ENCODE results near the gene A4GALT. TPM values are rescaled to one million over a fixed set of nuclear protein-coding genes. Genes with fewer than 3 reads are reported as not detected.
A peak's percentile ranks its signal among the peaks of the same experiment; 100 is the strongest.

Gene A4GALT
- polyA plus RNA-seq, result 10 to 100 TPM; 19.3 to 50.3 TPM

GRCh38 chr22:42720263-42721044 lies at the start of gene A4GALT:
TSS of gene A4GALT (minus strand) at chr22:42720870. CDS start at chr22:42693951, 26,919 bp downstream.
- 1% methylated on average over 53 to 104 of the region's 104 CpGs for WGBS, 2 donors
- Histone ChIP-seq H3K27ac (ENCODE audit: low read depth in 2 of 2, low read length in 1 of 2) (peak within 1 kb of the TSS; percentile 66 to 76), H3K4me1 (ENCODE audit: control insufficient read depth in 2 of 2, insufficient read depth in 2 of 2, low read length in 1 of 2) (peaks cover 11 to 12% of the 10 kb centered on the region in 2 donors), H3K4me3 (ENCODE audit: low read depth in 1 of 2, low read length in 2 of 2) (peak within 1 kb of the TSS; percentile 49 to 58), H3K27me3 (ENCODE audit: control insufficient read depth in 1 of 2, insufficient read depth in 2 of 2, low read length in 2 of 2) (peaks cover 0 to 3% of the 10 kb centered on the region in 2 donors), H3K36me3 (ENCODE audit: control insufficient read depth in 2 of 2, insufficient read depth in 2 of 2, low read length in 1 of 2) (no peaks in the 10 kb centered on the region), H3K9me3 (ENCODE audit: control insufficient read depth in 2 of 2, insufficient read depth in 1 of 2, low read depth in 1 of 2, low read length in 1 of 2) (no peaks in the 10 kb centered on the region)

- Histone ChIP-seq H3K27me3 (ENCODE audit: control insufficient read depth in 1 of 2, insufficient read depth in 2 of 2, low read length in 2 of 2) (no peaks in the 10 kb centered on the region), H3K9me3 (ENCODE audit: control insufficient read depth in 2 of 2, insufficient read depth in 1 of 2, low read depth in 1 of 2, low read length in 1 of 2) (no peaks in the 10 kb centered on the region), H3K27ac (ENCODE audit: low read depth in 2 of 2, low read length in 1 of 2) (no peak overlapping the region), H3K4me3 (ENCODE audit: low read depth in 1 of 2, low read length in 2 of 2) (no peak overlapping the region), H3K36me3 (ENCODE audit: control insufficient read depth in 2 of 2, insufficient read depth in 2 of 2, low read length in 1 of 2) (no peaks in the 10 kb centered on the region), H3K4me1 (ENCODE audit: control insufficient read depth in 2 of 2, insufficient read depth in 2 of 2, low read length in 1 of 2) (peaks cover 0 to 7% of the 10 kb centered on the region in 2 donors)
- 83 to 89% methylated on average over 4 of the region's 4 CpGs for WGBS, 2 donors
Measured at GRCh38 chr22:42770448-42770726, 49.7 kb upstream of the A4GALT start.

- Histone ChIP-seq H3K27ac (ENCODE audit: low read depth in 2 of 2, low read length in 1 of 2) (no peak overlapping the region), H3K4me1 (ENCODE audit: control insufficient read depth in 2 of 2, insufficient read depth in 2 of 2, low read length in 1 of 2) (peaks cover 0 to 7% of the 10 kb centered on the region in 2 donors), H3K4me3 (ENCODE audit: low read depth in 1 of 2, low read length in 2 of 2) (no peak overlapping the region), H3K27me3 (ENCODE audit: control insufficient read depth in 1 of 2, insufficient read depth in 2 of 2, low read length in 2 of 2) (no peaks in the 10 kb centered on the region), H3K9me3 (ENCODE audit: control insufficient read depth in 2 of 2, insufficient read depth in 1 of 2, low read depth in 1 of 2, low read length in 1 of 2) (no peaks in the 10 kb centered on the region), H3K36me3 (ENCODE audit: control insufficient read depth in 2 of 2, insufficient read depth in 2 of 2, low read length in 1 of 2) (no peaks in the 10 kb centered on the region)
- WGBS, 2 donors, result 36 to 41% methylated on average over 47 to 50 of the region's 50 CpGs
Measured at GRCh38 chr22:42769574-42770447, 49.1 kb upstream of the A4GALT start.

- H3K36me3 ChIP-seq (ENCODE audit: control insufficient read depth in 2 of 2, insufficient read depth in 2 of 2, low read length in 1 of 2), result no peaks in the 10 kb centered on the region
- H3K9me3 ChIP-seq (ENCODE audit: control insufficient read depth in 2 of 2, insufficient read depth in 1 of 2, low read depth in 1 of 2, low read length in 1 of 2), result no peaks in the 10 kb centered on the region
- no peak overlapping the region for H3K27ac ChIP-seq (ENCODE audit: low read depth in 2 of 2, low read length in 1 of 2)
- no peak overlapping the region for H3K4me3 ChIP-seq (ENCODE audit: low read depth in 1 of 2, low read length in 2 of 2)
- H3K4me1 ChIP-seq (ENCODE audit: control insufficient read depth in 2 of 2, insufficient read depth in 2 of 2, low read length in 1 of 2), result peaks cover 0 to 7% of the 10 kb centered on the region in 2 donors
- 89% methylated on average over 8 to 11 of the region's 11 CpGs for WGBS, 2 donors
- H3K27me3 ChIP-seq (ENCODE audit: control insufficient read depth in 1 of 2, insufficient read depth in 2 of 2, low read length in 2 of 2), result no peaks in the 10 kb centered on the region
Measured at GRCh38 chr22:42769238-42769573, 48.5 kb upstream of the A4GALT start.

GRCh38 chr22:42768385-42769035 lies 47.8 kb upstream of the A4GALT start:
- no peaks in the 10 kb centered on the region for H3K27me3 ChIP-seq (ENCODE audit: control insufficient read depth in 1 of 2, insufficient read depth in 2 of 2, low read length in 2 of 2)
- 68 to 76% methylated on average over 21 to 22 of the region's 22 CpGs for WGBS, 2 donors
- no peaks in the 10 kb centered on the region for H3K36me3 ChIP-seq (ENCODE audit: control insufficient read depth in 2 of 2, insufficient read depth in 2 of 2, low read length in 1 of 2)
- H3K27ac ChIP-seq (ENCODE audit: low read depth in 2 of 2, low read length in 1 of 2), result no peak overlapping the region
- H3K4me1 ChIP-seq (ENCODE audit: control insufficient read depth in 2 of 2, insufficient read depth in 2 of 2, low read length in 1 of 2), result peaks cover 0 to 7% of the 10 kb centered on the region in 2 donors
- no peaks in the 10 kb centered on the region for H3K9me3 ChIP-seq (ENCODE audit: control insufficient read depth in 2 of 2, insufficient read depth in 1 of 2, low read depth in 1 of 2, low read length in 1 of 2)
- H3K4me3 ChIP-seq (ENCODE audit: low read depth in 1 of 2, low read length in 2 of 2), result no peak overlapping the region

GRCh38 chr22:42766860-42767259 lies 46.2 kb upstream of the A4GALT start:
- Histone ChIP-seq H3K27ac (ENCODE audit: low read depth in 2 of 2, low read length in 1 of 2) (no peak overlapping the region), H3K4me1 (ENCODE audit: control insufficient read depth in 2 of 2, insufficient read depth in 2 of 2, low read length in 1 of 2) (peaks cover 0 to 7% of the 10 kb centered on the region in 2 donors), H3K36me3 (ENCODE audit: control insufficient read depth in 2 of 2, insufficient read depth in 2 of 2, low read length in 1 of 2) (no peaks in the 10 kb centered on the region), H3K9me3 (ENCODE audit: control insufficient read depth in 2 of 2, insufficient read depth in 1 of 2, low read depth in 1 of 2, low read length in 1 of 2) (no peaks in the 10 kb centered on the region), H3K4me3 (ENCODE audit: low read depth in 1 of 2, low read length in 2 of 2) (no peak overlapping the region), H3K27me3 (ENCODE audit: control insufficient read depth in 1 of 2, insufficient read depth in 2 of 2, low read length in 2 of 2) (no peaks in the 10 kb centered on the region)
- WGBS, 2 donors, result 68 to 78% methylated on average over 8 of the region's 8 CpGs

GRCh38 chr22:42764895-42765363 lies 44.3 kb upstream of the A4GALT start:
- no peak overlapping the region for H3K4me3 ChIP-seq (ENCODE audit: low read depth in 1 of 2, low read length in 2 of 2)
- H3K36me3 ChIP-seq (ENCODE audit: control insufficient read depth in 2 of 2, insufficient read depth in 2 of 2, low read length in 1 of 2), result no peaks in the 10 kb centered on the region
- H3K27me3 ChIP-seq (ENCODE audit: control insufficient read depth in 1 of 2, insufficient read depth in 2 of 2, low read length in 2 of 2), result no peaks in the 10 kb centered on the region
- WGBS, 2 donors, result 76 to 83% methylated on average over 11 of the region's 11 CpGs
- no peaks in the 10 kb centered on the region for H3K9me3 ChIP-seq (ENCODE audit: control insufficient read depth in 2 of 2, insufficient read depth in 1 of 2, low read depth in 1 of 2, low read length in 1 of 2)
- peaks cover 0 to 6% of the 10 kb centered on the region in 2 donors for H3K4me1 ChIP-seq (ENCODE audit: control insufficient read depth in 2 of 2, insufficient read depth in 2 of 2, low read length in 1 of 2)
- no peak overlapping the region for H3K27ac ChIP-seq (ENCODE audit: low read depth in 2 of 2, low read length in 1 of 2)

GRCh38 chr22:42763965-42764480 lies 43.4 kb upstream of the A4GALT start:
- Histone ChIP-seq H3K36me3 (ENCODE audit: control insufficient read depth in 2 of 2, insufficient read depth in 2 of 2, low read length in 1 of 2) (no peaks in the 10 kb centered on the region), H3K27me3 (ENCODE audit: control insufficient read depth in 1 of 2, insufficient read depth in 2 of 2, low read length in 2 of 2) (no peaks in the 10 kb centered on the region), H3K4me1 (ENCODE audit: control insufficient read depth in 2 of 2, insufficient read depth in 2 of 2, low read length in 1 of 2) (peaks cover 0 to 4% of the 10 kb centered on the region in 2 donors), H3K27ac (ENCODE audit: low read depth in 2 of 2, low read length in 1 of 2) (no peak overlapping the region), H3K9me3 (ENCODE audit: control insufficient read depth in 2 of 2, insufficient read depth in 1 of 2, low read depth in 1 of 2, low read length in 1 of 2) (no peaks in the 10 kb centered on the region), H3K4me3 (ENCODE audit: low read depth in 1 of 2, low read length in 2 of 2) (no peak overlapping the region)
- WGBS, 2 donors, result 83 to 87% methylated on average over 13 of the region's 13 CpGs

GRCh38 chr22:42760806-42761565 lies 40.3 kb upstream of the A4GALT start:
- no peak overlapping the region for H3K4me3 ChIP-seq (ENCODE audit: low read depth in 1 of 2, low read length in 2 of 2)
- H3K27ac ChIP-seq (ENCODE audit: low read depth in 2 of 2, low read length in 1 of 2), result no peak overlapping the region
- H3K4me1 ChIP-seq (ENCODE audit: control insufficient read depth in 2 of 2, insufficient read depth in 2 of 2, low read length in 1 of 2), result no peaks in the 10 kb centered on the region
- no peaks in the 10 kb centered on the region for H3K9me3 ChIP-seq (ENCODE audit: control insufficient read depth in 2 of 2, insufficient read depth in 1 of 2, low read depth in 1 of 2, low read length in 1 of 2)
- WGBS, 2 donors, result 74 to 75% methylated on average over 18 of the region's 18 CpGs
- H3K27me3 ChIP-seq (ENCODE audit: control insufficient read depth in 1 of 2, insufficient read depth in 2 of 2, low read length in 2 of 2), result no peaks in the 10 kb centered on the region
- no peaks in the 10 kb centered on the region for H3K36me3 ChIP-seq (ENCODE audit: control insufficient read depth in 2 of 2, insufficient read depth in 2 of 2, low read length in 1 of 2)

Measured in esophagus (tissue), 2 donors.